Adipose tissue (tissue), 3 donors: ENCODE data around the gene PLEK2. TPM values are rescaled to one million over a fixed set of nuclear protein-coding genes. Genes with fewer than 3 reads are reported as not detected.

Experiments used
- polyA plus RNA-seq, 3 donors: library from polyadenylated mRNA; stranded (reverse); fragments of 200-250 nt; gene quantifications; one replicate each; pipeline ENCODE4 v1.2.3, GENCODE V29; 2013
- donor health status: healthy with polysubstance abuse.
- donor health status: Bipolar disorder and iron deficiency.
- donor health status: healthy.

The PLEK2 gene
- polyA plus RNA-seq, 3 donors, result 0.67 to 7.4 (median 1.8) TPM

Other genes starting within 250 kb of the PLEK2 start
- gene GARIN2, start 222.7 kb downstream of the PLEK2 start, polyA plus RNA-seq, result under 1 TPM in 2 of 3 donors, not detected in 1; 0.04 to 0.05 TPM
- 1 to 10 TPM; 4.5 to 8.4 (median 6.7) TPM for gene PALS1, start 170.7 kb downstream of the PLEK2 start, polyA plus RNA-seq
- 10 to 100 TPM; 27.5 to 64.4 (median 31.3) TPM for gene ATP6V1D, start 52.4 kb downstream of the PLEK2 start, polyA plus RNA-seq
- 100 to 1,000 TPM in 1 of 3 donors, 10 to 100 TPM in 2; 55.2 to 113 (median 73.6) TPM for gene EIF2S1, start 51.8 kb downstream of the PLEK2 start, polyA plus RNA-seq
- gene TMEM229B, start 76.6 kb upstream of the PLEK2 start, polyA plus RNA-seq, result 1 to 10 TPM; 1.3 to 2.2 (median 1.5) TPM
- 10 to 100 TPM in 1 of 3 donors, 1 to 10 TPM in 2; 2.2 to 12.5 (median 6.3) TPM for gene PLEKHH1, start 121.1 kb upstream of the PLEK2 start, polyA plus RNA-seq
- 10 to 100 TPM; 12.5 to 26.8 (median 18.0) TPM for gene PIGH, start 188.1 kb upstream of the PLEK2 start, polyA plus RNA-seq
- 1 to 10 TPM; 2.7 to 5.7 (median 4.3) TPM for gene ARG2, start 207.8 kb upstream of the PLEK2 start, polyA plus RNA-seq